GM21360 (cell line): ENCODE results near the gene SHC1.

ENCODE experiments used
- ATAC-seq: cut with Tn5 transposase; IDR thresholded peaks from one replicate; pipeline ENCODE4 v1.9.1; 2021; ENCODE audit warnings: mild to moderate bottlenecking, moderate library complexity; ENCODE audit not compliant: unreplicated experiment

SHC1 gene

GRCh38 chr1:154959426-154959780 is 11.1 kb downstream of the SHC1 start:
- ATAC-seq, result no peak

GRCh38 chr1:154958681-154959425 is 11.7 kb downstream of the SHC1 start:
- no peak for ATAC-seq

- no peak for ATAC-seq
Observed at GRCh38 chr1:154958036-154958435, 12.5 kb downstream of the SHC1 start.

GRCh38 chr1:154957091-154957657 is 13.4 kb downstream of the SHC1 start:
- no peak for ATAC-seq

DNA sequence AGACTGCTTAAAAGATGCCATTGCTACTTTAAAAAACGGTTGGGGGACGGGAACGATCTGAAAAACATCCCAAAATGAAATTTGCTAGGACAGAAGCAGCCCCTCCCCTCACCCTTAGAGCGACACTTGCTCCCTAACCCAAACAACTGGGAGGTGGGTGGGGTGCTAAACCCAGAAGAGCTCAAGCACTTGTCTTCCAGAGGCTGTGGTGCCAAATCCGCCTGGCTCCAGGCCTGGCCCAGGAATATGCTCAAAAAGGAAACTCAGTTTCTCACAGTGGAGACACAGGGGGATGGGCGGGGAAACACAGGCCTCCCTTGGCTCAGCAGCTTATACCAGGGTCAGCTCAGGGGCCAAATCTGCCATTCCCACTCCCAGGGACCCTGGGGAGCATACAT is 14.0 kb downstream of the SHC1 start:
- no peak for ATAC-seq

DNA sequence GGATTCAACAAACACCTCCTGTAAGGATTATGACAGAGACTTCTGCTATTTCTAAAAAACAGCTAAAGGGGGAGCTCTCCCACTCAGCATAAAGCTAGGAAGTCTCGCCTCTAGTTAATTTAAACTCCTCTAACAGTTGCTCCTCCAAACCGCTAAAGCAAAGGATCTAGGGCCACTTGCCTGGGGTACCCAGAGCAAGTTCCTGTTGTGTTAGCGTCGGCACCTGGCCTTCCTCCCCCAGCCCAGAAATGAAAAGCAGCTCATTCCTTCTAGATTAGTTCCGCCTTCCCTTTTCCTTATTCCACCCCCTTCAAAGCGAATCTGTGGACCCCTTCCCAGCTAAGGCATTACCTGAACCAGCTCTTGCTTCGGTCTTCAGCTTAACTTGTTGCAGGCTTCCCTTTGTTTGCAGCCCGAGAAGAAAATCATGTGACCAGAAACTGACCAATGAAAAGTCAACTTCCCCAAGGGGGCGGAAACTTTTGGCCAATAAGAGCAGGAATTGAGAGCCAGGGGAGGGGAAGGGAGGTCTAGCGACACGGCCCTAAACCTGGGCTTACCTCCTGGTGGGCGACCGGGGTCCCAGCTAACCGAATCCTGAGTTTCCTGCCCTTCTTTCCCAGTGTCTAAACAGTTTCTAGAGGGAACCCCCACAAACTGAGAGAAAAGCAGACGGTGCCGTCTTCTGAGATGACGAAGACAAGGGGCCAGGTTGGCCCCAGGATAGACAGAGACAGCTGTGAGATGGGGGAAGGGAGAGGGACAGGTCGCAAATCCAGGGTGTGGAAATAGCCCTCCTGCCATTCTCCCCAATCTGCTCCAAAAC is 14.6 kb downstream of the SHC1 start, which contains the start of gene PBXIP1:
Gene PBXIP1 (minus strand): TSS at position 382 of the 826 bp plus-strand sequence. CDS start 2,378 bp downstream, outside the sequence.
- peak; percentile 58 for ATAC-seq

DNA sequence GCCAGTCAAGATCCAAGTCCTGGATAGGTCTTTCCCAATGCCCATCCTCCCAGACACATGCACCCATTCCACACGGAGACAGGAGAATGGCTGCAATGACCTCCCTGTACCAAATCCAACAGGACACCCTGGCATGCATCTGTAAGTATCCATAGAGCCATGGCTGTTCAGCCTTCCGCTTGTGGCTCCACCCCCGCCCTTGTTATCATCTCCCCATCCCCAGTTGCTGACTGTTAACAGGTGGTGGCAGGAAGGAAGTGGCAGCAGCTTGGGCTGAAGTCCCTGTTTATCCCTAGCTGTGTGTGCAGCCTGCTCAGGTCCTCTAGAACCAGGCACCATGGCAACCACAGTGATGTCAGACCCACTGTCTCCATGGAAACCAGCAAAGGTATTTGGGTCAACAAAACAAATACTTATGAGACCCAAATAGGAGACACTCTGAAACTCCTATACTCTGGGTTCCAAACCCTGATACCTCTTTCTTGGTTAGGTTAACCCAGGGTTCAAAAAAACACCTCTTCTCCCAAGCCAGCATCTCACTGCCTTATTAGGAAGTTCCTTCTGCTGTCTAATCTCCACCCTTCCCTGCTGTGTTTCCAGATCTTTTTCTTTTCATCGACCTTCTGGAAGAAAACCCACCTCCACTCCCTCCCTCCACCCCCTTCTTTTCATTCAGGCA is 15.4 kb downstream of the SHC1 start:
- ATAC-seq, result peak; percentile 34

GRCh38 chr1:154954541-154954940 is 16.0 kb downstream of the SHC1 start:
- ATAC-seq, result no peak

DNA sequence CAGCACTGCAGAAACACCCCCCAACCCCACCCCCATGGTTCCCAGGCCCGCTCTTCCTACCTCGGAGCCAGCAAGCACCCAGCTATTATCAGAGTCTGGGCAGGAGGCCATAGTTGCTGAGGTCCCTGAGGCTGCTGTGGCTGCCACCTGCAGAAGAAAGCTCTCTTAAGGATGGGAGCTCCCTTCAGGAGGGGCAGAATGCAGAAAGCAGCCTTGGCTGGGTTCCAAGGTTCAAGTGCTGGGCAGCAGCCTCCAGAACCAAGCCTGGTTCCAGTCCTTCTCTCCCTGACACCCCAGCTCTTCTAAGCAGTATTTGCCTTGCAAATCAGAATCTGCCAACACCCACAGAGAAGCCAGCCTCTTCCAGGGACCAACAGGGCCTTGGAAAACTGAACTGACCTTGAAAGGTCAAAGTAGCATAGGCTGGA is 16.9 kb downstream of the SHC1 start:
- no peak for ATAC-seq

GRCh38 chr1:154952664-154953063 is 17.9 kb downstream of the SHC1 start:
- ATAC-seq, result no peak

GRCh38 chr1:154951901-154952657 is 18.5 kb downstream of the SHC1 start:
- ATAC-seq, result no peak

DNA sequence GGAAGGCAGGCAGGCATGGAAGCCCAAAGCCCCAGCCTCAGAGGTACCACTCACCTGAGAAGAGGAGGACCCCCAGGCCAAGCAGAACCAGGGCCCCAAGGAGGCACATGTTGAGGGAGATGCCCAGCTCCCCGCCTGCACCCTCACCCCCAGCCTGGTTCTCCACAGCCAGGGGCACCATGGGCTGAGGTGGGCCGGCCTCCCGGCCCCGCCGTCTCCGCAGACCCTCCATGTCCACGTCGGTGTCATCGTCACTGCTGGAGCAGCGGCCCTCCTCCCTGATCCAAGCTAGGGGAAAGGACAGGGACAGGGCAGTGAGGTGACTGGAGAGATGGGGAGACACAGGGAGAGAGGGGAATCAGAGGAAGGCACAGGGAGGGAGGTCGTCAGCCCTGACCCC is 22.5 kb downstream of the SHC1 start:
- ATAC-seq, result no peak

- ATAC-seq, result no peak
Observed at GRCh38 chr1:154945962-154946850, 24.3 kb downstream of the SHC1 start.

- no peak for ATAC-seq
Observed at GRCh38 chr1:154945160-154945961, 25.2 kb downstream of the SHC1 start.

DNA sequence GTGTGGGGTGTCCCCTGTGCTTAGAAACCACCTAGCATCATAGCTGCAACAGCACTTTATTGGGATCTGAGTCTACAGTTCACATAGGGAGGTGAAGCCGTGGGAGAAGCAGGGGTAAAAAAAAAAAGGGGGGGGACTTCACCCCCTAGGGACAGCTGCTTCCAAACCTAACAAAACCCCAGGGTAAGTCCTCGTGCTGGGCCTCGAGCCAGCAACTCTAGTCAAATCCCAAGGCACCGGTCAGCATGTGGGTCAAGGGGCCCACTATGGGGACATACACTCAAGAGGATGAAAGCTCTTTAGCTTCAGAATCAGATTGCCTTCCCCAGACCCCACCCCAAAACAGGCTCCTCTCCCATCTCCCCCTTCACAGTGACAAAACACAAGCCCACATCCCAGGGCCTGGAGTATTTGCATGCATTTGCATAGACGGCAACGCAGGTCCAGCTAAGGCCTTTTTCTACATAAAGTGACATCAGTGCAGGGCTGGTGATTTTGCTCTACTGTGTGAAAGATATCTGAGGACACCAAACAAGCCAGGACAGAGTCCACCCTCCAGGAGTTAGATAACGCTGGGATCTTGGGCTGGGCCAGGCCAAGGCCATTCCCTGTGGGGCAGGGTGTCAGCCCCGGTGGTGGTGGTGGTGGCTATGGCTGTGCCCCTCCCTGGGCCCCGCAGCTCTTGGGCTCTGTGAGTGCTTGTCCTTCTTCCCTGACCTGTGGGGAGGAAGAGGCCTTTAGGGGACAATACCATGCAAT is 26.0 kb downstream of the SHC1 start:
- no peak for ATAC-seq

- ATAC-seq, result no peak
Observed at GRCh38 chr1:154943649-154944400, 26.7 kb downstream of the SHC1 start.

DNA sequence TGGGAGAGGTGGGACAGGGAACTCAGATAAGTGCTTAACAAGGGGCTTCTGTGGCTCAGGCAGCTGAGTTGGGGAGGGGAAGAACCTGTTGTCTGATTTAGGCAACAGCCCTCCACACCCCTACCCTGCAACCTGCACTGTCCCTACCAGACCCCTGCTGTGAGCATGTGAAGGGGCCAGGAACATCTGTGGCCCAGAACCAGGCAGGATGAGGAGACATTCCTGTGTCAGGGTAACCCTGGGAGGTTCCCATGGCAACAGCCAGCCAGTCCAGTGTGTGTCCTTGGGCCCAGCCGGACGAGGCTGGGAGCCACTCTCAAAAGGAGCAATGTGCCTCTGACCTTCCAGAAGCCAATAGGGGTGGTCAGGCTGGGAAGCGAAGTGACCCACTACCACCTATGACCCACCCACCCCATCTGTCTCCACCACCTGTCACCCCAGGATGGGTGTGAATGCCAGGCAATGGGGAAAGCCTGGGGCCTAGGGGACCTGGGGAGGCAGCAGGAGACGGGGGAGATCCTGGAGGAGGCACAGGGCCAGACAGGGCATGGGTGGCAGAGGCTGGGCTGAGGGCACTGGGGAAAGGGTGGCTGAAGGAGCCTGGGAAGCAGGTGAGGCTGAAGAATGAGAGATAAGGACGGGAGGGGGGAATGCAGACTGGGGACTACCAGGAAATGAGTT is 29.1 kb downstream of the SHC1 start:
- no peak for ATAC-seq
